Ishikawa (cell line): Measurements from ENCODE around the gene COPRS.

ENCODE experiments used
- CEBPB ChIP-seq: IDR thresholded peaks from 2 replicates; pipeline ENCODE4 v1.6.1; 2012
- CREB1 ChIP-seq: IDR thresholded peaks from 2 replicates; pipeline ENCODE4 v1.6.1; 2012; ENCODE audit warnings: low read depth
- NFIC ChIP-seq: IDR thresholded peaks from 2 replicates; pipeline ENCODE4 v1.6.1; 2012
- RAD21 ChIP-seq: IDR thresholded peaks from 2 replicates; pipeline ENCODE4 v1.6.1; 2012; ENCODE audit warnings: low read depth
- REST ChIP-seq: IDR thresholded peaks from 2 replicates; pipeline ENCODE4 v1.6.1; 2012; ENCODE audit warnings: low read depth, mild to moderate bottlenecking
- TCF12 ChIP-seq: IDR thresholded peaks from 2 replicates; pipeline ENCODE4 v1.6.1; 2012; ENCODE audit warnings: low read depth
- TEAD4 ChIP-seq: IDR thresholded peaks from 2 replicates; pipeline ENCODE4 v1.6.1; 2012
- YY1 ChIP-seq: IDR thresholded peaks from 2 replicates; pipeline ENCODE4 v1.6.1; 2012; ENCODE audit warnings: low read depth

GRCh38 chr17:31878703-31879073, 19.6 kb upstream of the COPRS start:
- TF ChIP-seq CEBPB (no peak), TEAD4 (no peak), REST (no peak), RAD21 (no peak), NFIC (no peak), YY1 (no peak), TCF12 (no peak), CREB1 (no peak)
